ENCODE data around the gene RBP2. TPM values are rescaled to one million over a fixed set of nuclear protein-coding genes. Genes with fewer than 3 reads are reported as not detected.

The RBP2 gene
- total and polyA plus RNA-seq, 2 donors (not counting 3 experiments of a cell fraction or from before 2014, with no cell fraction given): not detected

- no peak for TF ChIP-seq POLR2AphosphoS5 (IDR thresholded peaks at IDR 0.05; ENCODE audit: insufficient read depth, low read depth, low read length)
- TF ChIP-seq GATA2 (IDR thresholded peaks at IDR 0.05; ENCODE audit: insufficient read depth, insufficient read length, low read depth, low read length): no peak
- no peak for TF ChIP-seq MYC (IDR thresholded peaks at IDR 0.05; ENCODE audit: low read depth, low read length)
- TF ChIP-seq CTCF (IDR thresholded peaks at IDR 0.05; ENCODE audit: extremely low read depth in 1 of 2, insufficient read depth in 1 of 2, low read depth in 1 of 2, low read length in 2 of 2): no peak
- TF ChIP-seq EZH2 (IDR thresholded peaks at IDR 0.05; ENCODE audit: borderline replicate concordance, low read depth, low read length, severe bottlenecking): no peak
- no peak for TF ChIP-seq FOS (IDR thresholded peaks at IDR 0.05; ENCODE audit: borderline replicate concordance, insufficient read depth, low read length)
- no peak for TF ChIP-seq MAX (IDR thresholded peaks at IDR 0.05; ENCODE audit: insufficient read depth, insufficient read length)
- TF ChIP-seq POLR2A (IDR thresholded peaks at IDR 0.05; ENCODE audit: low read depth, low read length): no peak
- no peak for TF ChIP-seq JUN (IDR thresholded peaks at IDR 0.05; ENCODE audit: borderline replicate concordance, insufficient read depth, insufficient read length, low read depth)
- Histone ChIP-seq H4K20me1 (replicated peaks; ENCODE audit: control insufficient read depth, extremely low read depth, insufficient read depth, low read length) (no peaks in the 10 kb centered on the region), H3K9ac (replicated peaks; ENCODE audit: extremely low read depth, insufficient read depth, low read length) (no peak overlapping the region), H2AFZ (ENCODE audit: low read depth, low read length) (no peak overlapping the region), H3K9me3 (replicated peaks; ENCODE audit: control insufficient read depth, insufficient read depth, low read length) (no peaks in the 10 kb centered on the region), H3K4me2 (ENCODE audit: insufficient read depth, low read length) (no peak overlapping the region), H3K27ac (ENCODE audit: insufficient read depth, low read depth, low read length) (no peak overlapping the region), H3K4me3 (replicated peaks in 1 of 3; ENCODE audit: insufficient read depth in 1 of 3, low read depth in 1 of 3, low read length in 3 of 3) (no peak overlapping the region), H3K9me1 (replicated peaks; ENCODE audit: control insufficient read depth, extremely low read depth, insufficient read depth, low read length) (no peaks in the 10 kb centered on the region), H3K4me1 (ENCODE audit: control insufficient read depth, extremely low read depth, insufficient read depth, low read length) (no peaks in the 10 kb centered on the region), H3K27me3 (ENCODE audit: control insufficient read depth in 2 of 2, insufficient read depth in 2 of 2, low read length in 2 of 2) (no peaks in the 10 kb centered on the region), H3K79me2 (ENCODE audit: control insufficient read depth, insufficient read depth, low read length) (no peaks in the 10 kb centered on the region), H3K36me3 (ENCODE audit: control insufficient read depth in 2 of 2, extremely low read depth in 1 of 2, insufficient read depth in 2 of 2, low read length in 2 of 2) (no peaks in the 10 kb centered on the region)
- intact Hi-C loops (cut with micrococcal nuclease): loop anchor here (2.0 to 10.0 kb wide), 3 partner anchors 249 to 1311 kb away; partner anchors contain the start of gene NMNAT3
- dilution Hi-C loops (cut with MboI; ENCODE audit: extremely low pct_ligation_motif_present, low sequenced_read_pairs): no loop called here
- BruUV-seq (replicated peaks): no TSS peak
- DNase-seq (ENCODE audit: low read depth, low spot score) (no peak), FAIRE-seq (no peak)
- ChIA-PET CTCF (interaction anchor here (1.9 to 3.9 kb wide), 2 partner anchors 8 to 1438 kb away, joined by 6 to 31 read pairs; no protein-coding TSS in a partner anchor), POLR2A (no interaction called here)
Observed at GRCh38 chr3:139425745-139426400, 50.4 kb downstream of the RBP2 start.
